H9 (cell line): ENCODE measurements around the gene YOD1. TPM values are rescaled to one million over a fixed set of nuclear protein-coding genes. Genes with fewer than 3 reads are reported as not detected.

Experiments
- DNase-seq: peaks from one replicate; pipeline ENCODE4 v3.0.0-alpha.2; 2017
- H2AFZ ChIP-seq: one replicate; pipeline ENCODE4 v1.6.1; 2013; ENCODE audit warnings: mild to moderate bottlenecking, low read length, control low read depth, moderate library complexity
- H2AK5ac ChIP-seq: 2 replicates; pipeline ENCODE4 v1.6.1; 2013; ENCODE audit warnings: low read length, control low read depth, mixed read lengths; ENCODE audit not compliant: insufficient read length
- H2BK120ac ChIP-seq: one replicate; pipeline ENCODE4 v1.6.1; 2013; ENCODE audit warnings: low read depth, mild to moderate bottlenecking, low read length, control low read depth, inconsistent platforms; ENCODE audit not compliant: poor library complexity, severe bottlenecking
- H2BK12ac ChIP-seq: 2 replicates; pipeline ENCODE4 v1.6.1; 2013; ENCODE audit warnings: low read length, control low read depth, mixed read lengths, low read depth; ENCODE audit not compliant: insufficient read length
- H2BK15ac ChIP-seq: 2 replicates; pipeline ENCODE4 v1.6.1; 2013; ENCODE audit warnings: low read depth, low read length, control low read depth
- H2BK20ac ChIP-seq: one replicate; pipeline ENCODE4 v1.6.1; 2013; ENCODE audit warnings: low read depth, mild to moderate bottlenecking, low read length, control low read depth, inconsistent platforms; ENCODE audit not compliant: poor library complexity, severe bottlenecking
- H2BK5ac ChIP-seq: 2 replicates; pipeline ENCODE4 v1.6.1; 2013; ENCODE audit warnings: low read length, control low read depth, mixed read lengths; ENCODE audit not compliant: insufficient read length
- H3K14ac ChIP-seq: 2 replicates; pipeline ENCODE4 v1.6.1; 2013; ENCODE audit warnings: low read length, control low read depth; ENCODE audit not compliant: insufficient read depth
- H3K18ac ChIP-seq: 2 replicates; pipeline ENCODE4 v1.6.1; 2013; ENCODE audit warnings: low read depth, mild to moderate bottlenecking, mixed read lengths, low read length, control low read depth; ENCODE audit not compliant: insufficient read length
- H3K23ac ChIP-seq: 2 replicates; pipeline ENCODE4 v1.6.1; 2013; ENCODE audit warnings: low read length, control low read depth, mixed read lengths, low read depth; ENCODE audit not compliant: insufficient read length
- H3K23me2 ChIP-seq: 2 replicates; pipeline ENCODE4 v1.6.1; 2013; ENCODE audit warnings: low read depth, mild to moderate bottlenecking, mixed read lengths, low read length, control low read depth; ENCODE audit not compliant: insufficient read length, poor library complexity, severe bottlenecking
- H3K27ac ChIP-seq: 2 replicates; pipeline ENCODE4 v1.5.1; 2013; ENCODE audit warnings: low read length, control low read depth, mixed read lengths, low read depth; ENCODE audit not compliant: insufficient read length
- H3K27me3 ChIP-seq: 2 replicates; pipeline ENCODE4 v1.6.1; 2013; ENCODE audit warnings: low read length, control low read depth, inconsistent platforms; ENCODE audit not compliant: insufficient read depth
- H3K4ac ChIP-seq: 2 replicates; pipeline ENCODE4 v1.6.1; 2013; ENCODE audit warnings: low read depth, mild to moderate bottlenecking, control low read depth, inconsistent platforms, low read length, moderate library complexity
- H3K4me1 ChIP-seq: 2 replicates; pipeline ENCODE4 v1.6.1; 2013; ENCODE audit warnings: low read length, control low read depth, inconsistent platforms; ENCODE audit not compliant: insufficient read depth
- H3K4me2 ChIP-seq: 2 replicates; pipeline ENCODE4 v1.6.1; 2013; ENCODE audit warnings: low read length, control low read depth, mixed read lengths; ENCODE audit not compliant: insufficient read length, insufficient read depth
- H3K56ac ChIP-seq: 2 replicates; pipeline ENCODE4 v1.6.1; 2013; ENCODE audit warnings: low read depth, mild to moderate bottlenecking, mixed read lengths, low read length, control low read depth; ENCODE audit not compliant: insufficient read length
- H3K79me1 ChIP-seq: 2 replicates; pipeline ENCODE4 v1.6.1; 2013; ENCODE audit warnings: low read depth, mild to moderate bottlenecking, moderate library complexity, low read length, control low read depth, inconsistent platforms; ENCODE audit not compliant: insufficient read depth, poor library complexity, severe bottlenecking
- H3K79me2 ChIP-seq: 2 replicates; pipeline ENCODE4 v1.6.1; 2013; ENCODE audit warnings: low read length, control low read depth, inconsistent platforms; ENCODE audit not compliant: insufficient read depth
- H3K9ac ChIP-seq: 2 replicates; pipeline ENCODE4 v1.6.1; 2013; ENCODE audit warnings: low read length, control low read depth, mixed read lengths; ENCODE audit not compliant: insufficient read length; ENCODE audit errors: extremely low read depth
- H3K9me3 ChIP-seq: one replicate; pipeline ENCODE4 v1.6.1; 2013; ENCODE audit warnings: low read depth, low read length, inconsistent platforms; ENCODE audit not compliant: control insufficient read depth
- H3T11ph ChIP-seq: one replicate; pipeline ENCODE4 v1.6.1; 2013; ENCODE audit warnings: mild to moderate bottlenecking, low read length, control low read depth, inconsistent platforms
- H4K20me1 ChIP-seq: one replicate; pipeline ENCODE4 v1.6.1; 2013; ENCODE audit not compliant: control insufficient read depth, insufficient read length, insufficient read depth
- H4K5ac ChIP-seq: 2 replicates; pipeline ENCODE4 v1.6.1; 2013; ENCODE audit warnings: low read depth, mild to moderate bottlenecking, mixed read lengths, low read length, control low read depth; ENCODE audit not compliant: insufficient read length
- H4K8ac ChIP-seq: replicated peaks from 2 replicates; pipeline ENCODE4 v1.6.1; 2013; ENCODE audit warnings: low read length, control low read depth, mixed read lengths, low read depth; ENCODE audit not compliant: insufficient read length
- H4K91ac ChIP-seq: 2 replicates; pipeline ENCODE4 v1.6.1; 2013; ENCODE audit warnings: low read depth, mild to moderate bottlenecking, moderate library complexity, mixed read lengths, low read length, control low read depth; ENCODE audit not compliant: insufficient read length
- H3K27ac Mint-ChIP-seq, 3 experiments: 2 replicates in 2 of 3; 3 replicates in 1 of 3; pipeline ENCODE4 v1.8.0; 2020 to 2021; ENCODE audit warnings: mixed read lengths in 3 of 3, mild to moderate bottlenecking in 1 of 3, moderate library complexity in 1 of 3
- H3K27me3 Mint-ChIP-seq: 2 replicates; pipeline ENCODE4 v1.8.0; 2021; ENCODE audit warnings: low read depth, mild to moderate bottlenecking, moderate library complexity, mixed read lengths
- H3K36me3 Mint-ChIP-seq, 3 experiments: 2 replicates in 2 of 3; 3 replicates in 1 of 3; pipeline ENCODE4 v1.8.0; 2020 to 2021; ENCODE audit warnings: low read depth in 3 of 3, mixed read lengths in 3 of 3; ENCODE audit not compliant: insufficient read depth in 1 of 3
- H3K4me1 Mint-ChIP-seq, 2 experiments: 2 replicates each; pipeline ENCODE4 v1.8.0; 2020; ENCODE audit warnings: mixed read lengths in 2 of 2
- H3K4me3 Mint-ChIP-seq, 2 experiments: 2 replicates in 1 of 2; 3 replicates in 1 of 2; pipeline ENCODE4 v1.8.0; 2020 to 2021; ENCODE audit warnings: mild to moderate bottlenecking in 2 of 2, mixed read lengths in 2 of 2, moderate library complexity in 1 of 2
- H3K9me3 Mint-ChIP-seq, 2 experiments: 2 replicates in 1 of 2; 3 replicates in 1 of 2; pipeline ENCODE4 v1.8.0; 2020; ENCODE audit warnings: mild to moderate bottlenecking in 2 of 2, mixed read lengths in 2 of 2, moderate library complexity in 1 of 2
- CTCF ChIP-seq: fragments of 200-600 bp; sonication (generic); conservative IDR thresholded peaks from 3 replicates; pipeline ENCODE4 v1.8.0; 2021; ENCODE audit warnings: antibody characterized with exemption, mild to moderate bottlenecking
- WGBS: extraction: QIAGEN DNeasy Blood & Tissue Kit; methylation state at CpG from one replicate; pipeline ENCODE4 v1.1.7; 2013; ENCODE audit warnings: missing lambda C conversion rate, low lambda C conversion rate, mixed read lengths; ENCODE audit not compliant: insufficient read length; ENCODE audit errors: extremely low coverage; 5-methylcytosine and 5-hydroxymethylcytosine counted together
- total RNA-seq: library from RNA; stranded (reverse); gene quantifications from 2 replicates; pipeline ENCODE4 v1.2.1, GENCODE V29; 2021

Gene YOD1
- total RNA-seq, 1 experiment from 2014 or later = 8.6 TPM

- Mint-ChIP-seq H3K4me3 (no peak overlapping the region), H3K36me3 (peaks cover 6 to 51% (median 29%) of the 10 kb centered on the region in 3 experiments), H3K9me3 (no peaks in the 10 kb centered on the region), H3K27ac (peak overlapping the region in 1 of 3 experiments; percentile 23; a peak in 1 of 7 replicates), H3K4me1 (peaks cover 4 to 8% of the 10 kb centered on the region in 2 experiments; a peak in 3 of 4 replicates), H3K27me3 (no peaks in the 10 kb centered on the region)
- no CpG with 5 or more reads among the region's 5 CpGs for WGBS
- Histone ChIP-seq H3K27ac (no peak overlapping the region), H3K9me3 (no peaks in the 10 kb centered on the region), H2AFZ (no peak overlapping the region), H3K79me2 (no peaks in the 10 kb centered on the region), H3K56ac (no peak overlapping the region), H4K5ac (no peak overlapping the region), H3K27me3 (no peaks in the 10 kb centered on the region), H3K23ac (no peak overlapping the region), H4K20me1 (no peaks in the 10 kb centered on the region), H2AK5ac (no peak overlapping the region), H3K9ac (no peak overlapping the region), H3K14ac (no peak overlapping the region), H3K18ac (no peak overlapping the region), H3K79me1 (no peaks in the 10 kb centered on the region), H2BK12ac (no peak overlapping the region), H3T11ph (no peak overlapping the region), H2BK20ac (no peak overlapping the region), H4K8ac (no peak overlapping the region), H3K23me2 (no peaks in the 10 kb centered on the region), H4K91ac (no peak overlapping the region), H3K4me1 (no peaks in the 10 kb centered on the region), H3K4ac (no peak overlapping the region), H2BK5ac (no peak overlapping the region), H3K4me2 (no peak overlapping the region), H2BK120ac (no peak overlapping the region), H2BK15ac (no peak overlapping the region)
- no peak for TF ChIP-seq CTCF
- DNase-seq = no peak
These were observed 12.0 kb upstream of the YOD1 start for GRCh38 chr1:207063014-207063413.
